ENCODE measurements around the gene IFNA10.

GRCh38 chr9:21252721-21253547, 46.0 kb upstream of the IFNA10 start:
- no peak for TF ChIP-seq EZH2phosphoT487 (IDR thresholded peaks at IDR 0.05; ENCODE audit: low read depth, severe bottlenecking, unreplicated experiment)
- no peak for TF ChIP-seq EZH2 (IDR thresholded peaks at IDR 0.05; ENCODE audit: borderline replicate concordance)
- peak; percentile 63 for TF ChIP-seq CTCF (IDR thresholded peaks at IDR 0.05; ENCODE audit: poor library complexity)
